Activated T-helper 1 cell treated with Interleukin-2 at 50 U/mL for 16 hours (primary cell): ENCODE results near the gene GPRC6A.
"Not testable (repeated sequence)": the region's sequence is repeated elsewhere in the genome, so short reads cannot be mapped to it uniquely, and the experiment has no call there.

Source experiments
- DNase-seq: peaks from one replicate; pipeline ENCODE4 v3.0.0-alpha.2; 2020; ENCODE audit warnings: low read depth

GPRC6A gene

GRCh38 chr6:116828983-116829382 lies at the start of gene GPRC6A:
Gene GPRC6A, minus strand, starts transcription at chr6:116829083. Its CDS starts 70 bp downstream, at chr6:116829013.
- no peak for DNase-seq

DNA sequence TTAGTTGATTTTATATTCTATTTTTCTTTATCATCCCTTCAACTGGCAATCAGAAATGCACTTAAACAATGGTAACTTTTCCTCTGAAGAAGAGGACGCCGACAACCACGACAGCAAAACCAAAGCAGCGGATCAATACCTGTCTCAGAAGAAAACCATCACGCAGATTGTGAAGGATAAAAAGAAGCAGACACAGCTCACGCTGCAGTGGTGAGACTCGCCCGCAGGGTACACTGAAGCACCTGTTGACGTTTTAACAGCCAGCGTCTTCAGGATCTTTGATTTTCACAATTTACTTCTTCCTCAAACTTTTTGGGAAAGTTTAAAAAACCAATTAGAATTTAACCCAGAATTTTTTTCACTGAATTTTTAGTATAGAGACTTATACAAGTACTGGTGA lies 48.9 kb upstream of the GPRC6A start:
- no peak for DNase-seq

DNA sequence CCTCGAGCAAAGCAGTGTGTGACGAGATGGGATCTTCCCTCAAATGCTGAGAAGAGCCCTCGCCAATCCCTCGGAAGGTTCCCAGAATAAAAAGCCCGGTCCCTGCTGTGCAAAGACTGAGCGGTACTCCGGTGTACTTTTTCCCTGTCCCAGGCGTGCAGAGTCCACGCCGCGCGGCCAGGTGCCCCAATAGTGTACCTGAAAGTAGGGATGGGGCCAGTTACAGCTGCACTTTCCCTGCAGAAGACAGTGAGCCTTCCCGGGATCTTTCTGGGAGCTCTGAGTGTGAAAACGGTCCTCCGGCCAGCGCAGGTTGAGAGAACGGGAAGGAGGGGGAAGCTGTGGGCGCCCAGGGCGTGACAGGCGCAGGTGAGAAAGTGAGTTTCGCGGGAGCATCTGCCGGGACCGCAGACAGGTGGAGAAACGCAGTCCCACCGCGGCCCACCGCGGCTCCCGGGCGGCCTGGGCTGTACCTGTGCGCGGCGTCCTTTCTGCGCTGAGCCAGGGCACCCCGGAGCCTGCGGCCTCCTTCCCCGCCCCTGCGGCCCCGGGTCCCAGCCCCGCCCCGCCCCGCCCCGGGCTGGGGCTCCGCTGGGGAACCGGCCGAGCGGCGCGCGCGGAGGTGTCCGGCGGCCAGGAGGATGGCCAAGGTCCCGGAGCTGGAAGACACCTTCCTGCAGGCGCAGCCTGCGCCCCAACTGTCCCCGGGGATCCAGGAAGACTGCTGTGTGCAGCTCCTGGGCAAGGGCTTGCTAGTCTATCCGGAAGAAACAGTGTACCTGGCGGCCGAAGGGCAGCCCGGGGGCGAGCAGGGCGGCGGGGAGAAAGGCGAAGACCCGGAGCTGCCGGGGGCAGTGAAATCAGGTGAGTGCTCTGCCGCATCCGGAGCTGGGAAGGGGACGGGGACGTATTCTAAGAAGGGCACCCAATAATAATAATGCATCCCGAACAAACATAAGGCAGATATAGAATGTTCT lies 48.0 kb upstream of the GPRC6A start, which contains the start of gene RFX6:
Gene RFX6 (plus strand): TSS at position 608 of the 977 bp plus-strand sequence. CDS start 34 bp downstream, at position 642.
- no peak for DNase-seq

DNA sequence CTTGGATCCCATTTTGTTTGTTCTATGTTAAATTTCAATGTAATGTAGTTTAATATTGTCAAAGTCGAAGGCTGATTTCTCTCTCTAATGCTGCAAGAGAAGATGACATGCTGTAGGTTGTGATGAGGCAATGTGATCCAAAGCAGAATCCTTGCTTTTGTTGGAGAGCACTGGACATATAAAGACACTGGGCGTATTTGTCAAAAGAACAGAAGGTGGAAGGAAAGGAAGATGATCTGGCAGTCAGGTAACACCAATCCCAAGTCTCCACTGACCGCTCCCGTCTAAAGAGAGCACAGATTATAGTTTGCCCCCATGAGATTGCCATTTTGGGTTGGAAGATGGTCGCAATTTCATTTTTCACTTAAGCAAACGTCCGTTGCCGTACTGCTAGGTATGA lies 47.2 kb upstream of the GPRC6A start:
- no peak for DNase-seq

GRCh38 chr6:116872771-116873170 lies 43.9 kb upstream of the GPRC6A start:
- DNase-seq, result no peak

DNA sequence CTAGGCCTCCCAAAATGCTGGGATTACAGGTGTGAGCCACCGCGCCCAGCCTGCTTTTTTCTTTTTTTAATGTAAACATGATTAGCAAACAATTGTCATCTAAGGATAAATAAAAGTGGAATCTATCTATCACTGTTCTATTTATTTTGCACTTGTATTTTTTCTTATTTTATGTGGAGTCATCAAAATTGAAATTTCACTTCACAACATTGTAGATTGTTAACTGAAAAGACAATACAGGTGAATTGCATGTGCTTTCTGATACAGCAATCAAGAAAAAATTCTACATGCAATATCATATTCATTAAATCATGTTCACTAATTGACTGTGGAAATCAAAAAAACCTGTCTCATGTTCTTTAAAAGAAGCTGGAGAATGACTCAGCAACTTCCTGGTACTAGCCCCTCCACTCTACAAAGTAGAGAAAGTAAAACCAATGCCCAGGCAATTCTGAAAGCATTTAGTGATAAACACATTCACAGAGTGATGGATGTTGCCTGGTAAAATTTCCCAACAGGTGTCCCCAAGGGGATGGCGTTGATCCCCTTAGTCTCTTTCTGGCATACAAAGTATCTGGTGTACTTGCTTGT lies 37.5 kb upstream of the GPRC6A start:
- DNase-seq, result no peak

DNA sequence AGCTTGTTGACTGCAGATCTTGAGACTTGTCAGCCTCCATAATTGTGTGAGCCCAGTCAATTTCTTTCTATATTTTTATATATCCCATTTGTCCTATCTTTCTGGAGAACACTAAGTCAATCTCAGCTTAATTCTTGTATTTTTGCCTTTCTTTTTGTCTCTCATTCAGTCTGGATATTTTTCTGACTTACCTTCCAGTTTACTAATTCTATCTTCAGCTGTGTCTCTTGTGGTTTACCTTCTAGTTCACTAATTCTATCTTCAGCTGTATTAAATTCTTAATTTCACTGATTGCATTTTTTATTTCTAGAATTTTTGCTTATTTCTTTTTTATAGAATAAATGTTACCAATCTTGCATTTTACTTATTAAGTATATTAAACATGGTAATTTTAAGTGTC lies 30.4 kb upstream of the GPRC6A start:
- DNase-seq, result no peak

- no peak for DNase-seq
These were observed 29.2 kb upstream of the GPRC6A start for GRCh38 chr6:116858060-116858459.

DNA sequence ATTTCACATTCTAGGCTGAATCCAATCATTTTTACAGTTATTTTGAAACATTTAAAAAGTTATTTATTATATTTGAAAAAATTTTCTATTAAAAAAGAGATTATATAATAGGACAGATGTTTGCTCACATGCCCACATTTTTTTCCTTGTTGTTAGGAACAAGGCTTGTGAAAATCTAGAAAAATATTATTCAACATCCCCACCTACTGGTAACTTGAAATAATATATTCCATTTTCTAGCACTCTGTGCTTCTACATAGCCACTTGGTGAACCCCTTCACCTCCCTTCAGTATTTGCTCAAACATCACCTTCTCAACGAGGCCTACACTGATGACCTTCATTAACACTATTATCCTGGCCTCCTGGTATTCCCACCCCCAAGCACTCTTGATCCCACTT lies 18.3 kb upstream of the GPRC6A start:
- no peak for DNase-seq

GRCh38 chr6:116842459-116842858 lies 13.6 kb upstream of the GPRC6A start:
- DNase-seq, result no peak

GRCh38 chr6:116840091-116840490 lies 11.2 kb upstream of the GPRC6A start:
- no peak for DNase-seq

- DNase-seq, result no peak
These were observed 7.9 kb upstream of the GPRC6A start for GRCh38 chr6:116836606-116837342.

GRCh38 chr6:116834526-116834925 lies 5.6 kb upstream of the GPRC6A start:
- not testable (repeated sequence) for DNase-seq

DNA sequence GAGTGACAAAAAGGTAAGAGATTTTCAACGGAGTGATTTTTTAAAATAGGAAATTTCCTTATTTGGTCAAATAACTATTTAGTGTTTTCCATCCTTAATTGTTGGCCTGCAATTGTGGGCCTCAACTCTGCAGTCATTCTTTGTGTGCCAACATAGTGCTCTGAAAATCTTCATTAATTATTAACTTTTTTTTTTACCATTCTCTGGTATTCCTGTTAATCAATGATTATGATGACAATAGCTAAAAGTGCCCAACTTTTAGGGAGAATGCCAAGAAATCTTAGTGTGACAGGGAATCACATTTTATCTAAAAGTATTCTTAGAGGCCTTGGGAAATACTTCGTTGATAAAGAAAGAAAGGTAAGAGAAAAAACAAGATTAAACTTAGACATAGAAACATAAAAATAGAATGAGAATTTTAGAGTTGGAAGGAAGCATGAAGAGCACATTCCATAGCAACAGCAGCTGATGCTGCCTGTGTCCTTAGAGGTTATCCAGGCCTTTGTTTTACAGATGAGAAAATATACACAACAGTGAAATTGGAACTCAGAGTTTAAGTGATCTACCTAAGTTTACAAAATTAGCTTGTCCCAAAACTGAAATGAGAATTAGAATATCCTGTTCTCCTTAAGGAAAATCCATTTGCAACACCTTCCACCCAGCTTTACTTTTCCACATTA lies 1.2 kb downstream of the GPRC6A start:
- no peak for DNase-seq

GRCh38 chr6:116816336-116816735 lies 12.5 kb downstream of the GPRC6A start:
- not testable (repeated sequence) for DNase-seq

DNA sequence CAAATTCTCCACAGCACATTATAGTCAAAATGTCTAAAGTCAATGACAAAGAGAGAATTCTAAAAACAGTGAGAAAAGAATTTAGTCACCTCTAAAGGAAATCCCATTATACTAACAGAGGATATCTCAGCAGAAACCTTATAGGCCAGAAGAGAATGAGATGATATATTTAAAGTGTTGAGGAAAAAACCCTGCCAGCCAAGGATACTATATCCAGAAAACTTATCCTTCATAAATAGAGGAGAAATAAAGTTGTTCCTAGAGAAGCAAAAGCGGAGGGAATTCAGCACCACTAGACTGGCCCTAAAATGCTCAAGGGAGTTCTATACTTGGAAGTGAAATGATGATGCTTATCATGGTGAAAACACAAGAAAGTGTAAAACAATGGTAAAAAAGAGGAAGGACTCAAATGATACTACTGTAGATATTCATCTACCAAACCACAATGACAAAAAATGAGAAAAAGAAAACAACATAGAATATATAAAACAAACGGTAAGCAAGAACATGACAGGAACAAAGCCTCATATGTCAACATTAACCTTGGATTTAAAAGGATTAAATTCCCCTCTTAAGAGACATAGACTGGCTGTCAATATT lies 16.7 kb downstream of the GPRC6A start:
- DNase-seq, result no peak

DNA sequence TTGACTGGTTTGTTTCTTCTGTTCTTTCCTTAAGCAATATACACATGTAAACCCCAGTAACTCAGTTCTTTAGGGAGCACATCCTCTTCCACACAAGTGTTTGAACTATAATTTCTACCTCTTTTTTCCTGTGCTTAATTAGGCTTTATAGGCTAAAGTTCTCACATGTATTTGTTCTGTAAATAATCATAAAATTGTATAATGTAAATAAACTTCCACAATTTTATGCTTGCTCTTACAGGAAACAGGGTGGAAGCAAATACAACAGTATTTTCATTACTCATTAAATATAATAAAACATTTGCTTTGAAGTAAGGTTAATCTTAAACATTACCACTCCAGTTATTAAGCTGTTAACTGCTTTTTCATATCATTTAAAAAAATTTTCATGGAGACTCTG lies 26.9 kb downstream of the GPRC6A start:
- DNase-seq, result no peak

DNA sequence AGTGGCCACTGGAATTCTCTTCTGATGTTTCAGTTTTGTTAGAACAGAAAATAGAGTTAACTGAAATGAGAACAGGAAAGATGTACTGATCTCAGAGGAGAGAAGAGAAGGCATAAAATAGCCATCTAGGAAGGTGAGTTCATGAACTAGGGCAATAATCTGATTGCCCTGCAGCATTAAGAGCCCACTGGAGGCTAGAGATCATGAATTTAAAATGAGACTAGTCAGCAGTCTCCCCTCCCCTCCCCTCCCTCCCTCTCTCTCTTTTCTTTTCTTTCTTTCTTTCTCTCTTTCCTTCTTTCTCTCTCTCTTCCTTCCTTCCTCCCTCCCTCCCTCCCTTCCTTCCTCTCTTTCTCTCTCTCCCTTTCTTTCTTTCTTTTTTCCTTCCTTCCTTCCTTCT lies 28.9 kb downstream of the GPRC6A start:
- no peak for DNase-seq

DNA sequence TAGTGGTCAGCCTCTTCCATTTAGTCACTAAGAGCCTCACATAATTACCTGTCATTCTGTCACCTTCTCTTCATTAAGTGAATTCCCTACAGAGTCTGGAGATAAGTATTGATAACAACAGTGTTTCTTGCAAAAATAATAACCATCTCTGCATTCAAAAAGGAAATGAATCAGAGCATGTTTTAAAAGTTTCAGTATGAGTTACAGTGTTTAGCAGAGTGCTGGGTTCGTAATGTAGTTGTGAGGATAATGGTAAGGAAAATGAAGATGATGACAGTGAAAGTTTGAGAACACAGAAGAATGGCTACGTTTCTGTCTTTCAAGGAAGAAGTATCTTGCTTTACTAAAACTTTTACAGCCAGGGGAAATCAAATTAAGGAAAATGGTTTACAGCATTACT lies 31.3 kb downstream of the GPRC6A start:
- DNase-seq, result no peak

DNA sequence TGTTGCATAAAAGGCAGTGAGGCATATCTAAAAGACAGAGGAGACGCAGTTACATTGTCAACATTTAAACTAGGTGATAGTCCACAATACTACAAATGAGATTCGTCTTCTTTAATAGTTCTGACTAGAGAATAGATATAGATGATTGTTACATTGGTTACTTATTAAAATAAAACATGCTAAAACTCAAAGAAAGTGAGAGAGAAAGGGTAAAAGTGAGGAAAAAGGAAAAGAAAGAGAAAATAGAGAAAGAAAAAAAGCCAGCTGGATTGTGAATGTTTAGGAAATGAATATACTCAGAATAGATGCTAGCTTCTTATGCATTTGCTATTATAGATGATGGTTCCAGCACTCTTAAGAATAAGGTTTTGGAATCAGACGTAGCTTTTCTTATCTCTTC lies 35.7 kb downstream of the GPRC6A start:
- no peak for DNase-seq

- DNase-seq, result no peak
These were observed 45.0 kb downstream of the GPRC6A start for GRCh38 chr6:116783852-116784251.
